ENCODE results near the gene KIF21B.
A peak's percentile ranks its signal among the peaks of the same experiment; 100 is the strongest.

KIF21B gene

GRCh38 chr1:200960236-200960947 lies 63.1 kb downstream of the KIF21B start:
- Histone ChIP-seq H3K27me3 (ENCODE audit: control insufficient read depth in 1 of 2, insufficient read depth in 1 of 2, low read length in 2 of 2) (peaks cover 0 to 61% of the 10 kb centered on the region in 2 experiments), H3K4ac (ENCODE audit: low read depth in 1 of 2, low read length in 2 of 2) (no peak overlapping the region), H4K8ac (ENCODE audit: low read length) (no peak overlapping the region), H3K9ac (ENCODE audit: low read length) (no peak overlapping the region), H2BK15ac (ENCODE audit: low read depth, poor library complexity, severe bottlenecking) (no peak overlapping the region), H3K4me3 (ENCODE audit: insufficient read depth in 1 of 2, low read depth in 1 of 2, low read length in 2 of 2) (no peak overlapping the region), H3K79me1 (replicated peaks; ENCODE audit: low read length, poor library complexity, severe bottlenecking) (no peaks in the 10 kb centered on the region), H4K91ac (ENCODE audit: low read length) (no peak overlapping the region), H3K36me3 (ENCODE audit: control insufficient read depth in 1 of 2, insufficient read depth in 2 of 2, low read depth in 1 of 2, low read length in 2 of 2) (no peaks in the 10 kb centered on the region), H3K9me3 (ENCODE audit: control insufficient read depth, low read length) (no peaks in the 10 kb centered on the region), H2AK5ac (ENCODE audit: low read length, severe bottlenecking) (no peak overlapping the region), H3K23ac (ENCODE audit: low read length in 2 of 2) (no peak overlapping the region), H2AFZ (ENCODE audit: low read depth, low read length) (no peak overlapping the region), H3K4me2 (ENCODE audit: low read length, poor library complexity, severe bottlenecking) (no peak overlapping the region), H2BK120ac (ENCODE audit: low read depth, low read length) (no peak overlapping the region), H3K4me1 (ENCODE audit: control insufficient read depth, insufficient read depth, low read depth, low read length) (peaks cover 1% of the 10 kb centered on the region), H3K14ac (ENCODE audit: low read length in 2 of 2) (peak overlapping the region in 1 of 2 experiments; percentile 62), H3K18ac (ENCODE audit: low read depth in 1 of 2, low read length in 2 of 2) (no peak overlapping the region), H3K27ac (ENCODE audit: low read length, poor library complexity, severe bottlenecking) (no peak overlapping the region), H2BK5ac (ENCODE audit: low read depth, low read length, poor library complexity, severe bottlenecking) (no peak overlapping the region), H2BK12ac (ENCODE audit: low read length in 2 of 2) (no peak overlapping the region)
- no peak for DNase-seq
- 73% methylated on average over 8 of the region's 9 CpGs for WGBS

GRCh38 chr1:200959411-200959921 lies 64.0 kb downstream of the KIF21B start:
- Histone ChIP-seq H3K4me3 (ENCODE audit: insufficient read depth in 1 of 2, low read depth in 1 of 2, low read length in 2 of 2) (no peak overlapping the region), H3K36me3 (ENCODE audit: control insufficient read depth in 1 of 2, insufficient read depth in 2 of 2, low read depth in 1 of 2, low read length in 2 of 2) (no peaks in the 10 kb centered on the region), H2BK5ac (ENCODE audit: low read depth, low read length, poor library complexity, severe bottlenecking) (no peak overlapping the region), H3K27ac (ENCODE audit: low read length, poor library complexity, severe bottlenecking) (no peak overlapping the region), H2AFZ (ENCODE audit: low read depth, low read length) (no peak overlapping the region), H2BK12ac (ENCODE audit: low read length in 2 of 2) (no peak overlapping the region), H4K91ac (ENCODE audit: low read length) (no peak overlapping the region), H2BK120ac (ENCODE audit: low read depth, low read length) (no peak overlapping the region), H2BK15ac (ENCODE audit: low read depth, poor library complexity, severe bottlenecking) (no peak overlapping the region), H3K4ac (ENCODE audit: low read depth in 1 of 2, low read length in 2 of 2) (no peak overlapping the region), H2AK5ac (ENCODE audit: low read length, severe bottlenecking) (no peak overlapping the region), H3K9ac (ENCODE audit: low read length) (no peak overlapping the region), H3K18ac (ENCODE audit: low read depth in 1 of 2, low read length in 2 of 2) (no peak overlapping the region), H3K79me1 (replicated peaks; ENCODE audit: low read length, poor library complexity, severe bottlenecking) (no peaks in the 10 kb centered on the region), H3K9me3 (ENCODE audit: control insufficient read depth, low read length) (no peaks in the 10 kb centered on the region), H3K4me1 (ENCODE audit: control insufficient read depth, insufficient read depth, low read depth, low read length) (peaks cover 1% of the 10 kb centered on the region), H3K23ac (ENCODE audit: low read length in 2 of 2) (no peak overlapping the region), H3K27me3 (ENCODE audit: control insufficient read depth in 1 of 2, insufficient read depth in 1 of 2, low read length in 2 of 2) (peaks cover 0 to 57% of the 10 kb centered on the region in 2 experiments), H4K8ac (ENCODE audit: low read length) (no peak overlapping the region), H3K4me2 (ENCODE audit: low read length, poor library complexity, severe bottlenecking) (no peak overlapping the region), H3K14ac (ENCODE audit: low read length in 2 of 2) (no peak overlapping the region)
- no peak for DNase-seq
- 75% methylated on average over 15 of the region's 15 CpGs for whole genome bisulfite sequencing

GRCh38 chr1:200958597-200958996 lies 64.9 kb downstream of the KIF21B start:
- Histone ChIP-seq H3K4ac (ENCODE audit: low read depth in 1 of 2, low read length in 2 of 2) (no peak overlapping the region), H4K8ac (ENCODE audit: low read length) (no peak overlapping the region), H2BK15ac (ENCODE audit: low read depth, poor library complexity, severe bottlenecking) (no peak overlapping the region), H3K18ac (ENCODE audit: low read depth in 1 of 2, low read length in 2 of 2) (no peak overlapping the region), H3K27me3 (ENCODE audit: control insufficient read depth in 1 of 2, insufficient read depth in 1 of 2, low read length in 2 of 2) (peaks cover 0 to 63% of the 10 kb centered on the region in 2 experiments), H4K91ac (ENCODE audit: low read length) (no peak overlapping the region), H2BK12ac (ENCODE audit: low read length in 2 of 2) (no peak overlapping the region), H3K36me3 (ENCODE audit: control insufficient read depth in 1 of 2, insufficient read depth in 2 of 2, low read depth in 1 of 2, low read length in 2 of 2) (no peaks in the 10 kb centered on the region), H2BK120ac (ENCODE audit: low read depth, low read length) (no peak overlapping the region), H3K4me2 (ENCODE audit: low read length, poor library complexity, severe bottlenecking) (no peak overlapping the region), H2BK5ac (ENCODE audit: low read depth, low read length, poor library complexity, severe bottlenecking) (no peak overlapping the region), H3K4me1 (ENCODE audit: control insufficient read depth, insufficient read depth, low read depth, low read length) (peaks cover 1% of the 10 kb centered on the region), H2AK5ac (ENCODE audit: low read length, severe bottlenecking) (no peak overlapping the region), H3K9ac (ENCODE audit: low read length) (no peak overlapping the region), H3K79me1 (replicated peaks; ENCODE audit: low read length, poor library complexity, severe bottlenecking) (no peaks in the 10 kb centered on the region), H3K27ac (ENCODE audit: low read length, poor library complexity, severe bottlenecking) (no peak overlapping the region), H3K14ac (ENCODE audit: low read length in 2 of 2) (no peak overlapping the region), H3K23ac (ENCODE audit: low read length in 2 of 2) (no peak overlapping the region), H3K4me3 (ENCODE audit: insufficient read depth in 1 of 2, low read depth in 1 of 2, low read length in 2 of 2) (no peak overlapping the region), H3K9me3 (ENCODE audit: control insufficient read depth, low read length) (no peaks in the 10 kb centered on the region), H2AFZ (ENCODE audit: low read depth, low read length) (no peak overlapping the region)
- DNase-seq: no peak
- WGBS: 93% methylated on average over 11 of the region's 11 CpGs

- no peak overlapping the region for H2BK120ac ChIP-seq (ENCODE audit: low read depth, low read length)
Observed at GRCh38 chr1:200954434-200954833, 69.1 kb downstream of the KIF21B start.

More at GRCh38 chr1:200954434-200954833, 69.1 kb downstream of the KIF21B start:
- Histone ChIP-seq H3K4me2 (ENCODE audit: low read length, poor library complexity, severe bottlenecking) (no peak overlapping the region), H3K79me1 (replicated peaks; ENCODE audit: low read length, poor library complexity, severe bottlenecking) (no peaks in the 10 kb centered on the region), H4K8ac (ENCODE audit: low read length) (no peak overlapping the region), H2BK12ac (ENCODE audit: low read length in 2 of 2) (no peak overlapping the region), H3K27me3 (ENCODE audit: control insufficient read depth in 1 of 2, insufficient read depth in 1 of 2, low read length in 2 of 2) (peaks cover 0 to 50% of the 10 kb centered on the region in 2 experiments), H3K9me3 (ENCODE audit: control insufficient read depth, low read length) (no peaks in the 10 kb centered on the region), H2AK5ac (ENCODE audit: low read length, severe bottlenecking) (no peak overlapping the region), H3K4me3 (ENCODE audit: insufficient read depth in 1 of 2, low read depth in 1 of 2, low read length in 2 of 2) (no peak overlapping the region), H3K9ac (ENCODE audit: low read length) (no peak overlapping the region), H3K18ac (ENCODE audit: low read depth in 1 of 2, low read length in 2 of 2) (no peak overlapping the region), H2AFZ (ENCODE audit: low read depth, low read length) (no peak overlapping the region), H3K4ac (ENCODE audit: low read depth in 1 of 2, low read length in 2 of 2) (no peak overlapping the region), H4K91ac (ENCODE audit: low read length) (no peak overlapping the region), H3K27ac (ENCODE audit: low read length, poor library complexity, severe bottlenecking) (no peak overlapping the region), H3K23ac (ENCODE audit: low read length in 2 of 2) (no peak overlapping the region), H2BK5ac (ENCODE audit: low read depth, low read length, poor library complexity, severe bottlenecking) (no peak overlapping the region), H2BK15ac (ENCODE audit: low read depth, poor library complexity, severe bottlenecking) (no peak overlapping the region), H3K14ac (ENCODE audit: low read length in 2 of 2) (no peak overlapping the region), H3K36me3 (ENCODE audit: control insufficient read depth in 1 of 2, insufficient read depth in 2 of 2, low read depth in 1 of 2, low read length in 2 of 2) (no peaks in the 10 kb centered on the region), H3K4me1 (ENCODE audit: control insufficient read depth, insufficient read depth, low read depth, low read length) (no peaks in the 10 kb centered on the region)
- 97% methylated on average over 3 of the region's 3 CpGs for WGBS
- no peak for DNase-seq
